H1 (cell line): ENCODE measurements around the gene RNF126. TPM values are rescaled to one million over a fixed set of nuclear protein-coding genes. Genes with fewer than 3 reads are reported as not detected.

ENCODE experiments used
- CTCF ChIA-PET: fragments of 300-600 bp; sonication (Branson Sonifier 250); formaldehyde crosslinking; loops from one replicate; lab custom pipeline; 2021; ENCODE audit not compliant: partially characterized antibody; lab: Charles Lee
- POLR2A ChIA-PET: fragments of 300-600 bp; sonication (Branson Sonifier 250); formaldehyde crosslinking; loops from one replicate; lab custom pipeline; 2021; ENCODE audit warnings: inconsistent platforms; ENCODE audit not compliant: partially characterized antibody; lab: Charles Lee
- DNase-seq, 2 experiments: peaks; one replicate each; pipeline versions ENCODE4 v3.0.0 to v3.0.0-alpha.2; 2010 to 2022; ENCODE audit warnings: low spot score in 2 of 2, low read depth in 1 of 2, mixed read lengths in 1 of 2
- FAIRE-seq: peaks from 2 replicates; lab custom pipeline; 2011; peaks lifted over from hg19 to GRCh38; lab: Jason Lieb, UNC
- H2AFZ ChIP-seq: 2 replicates; pipeline ENCODE4 v1.8.1; 2012; ENCODE audit warnings: low read length, inconsistent platforms
- H2AK5ac ChIP-seq: 2 replicates; pipeline ENCODE4 v1.6.1; 2013; ENCODE audit warnings: low read depth, low read length
- H2BK120ac ChIP-seq: replicated peaks from 2 replicates; pipeline ENCODE3; 2013; ENCODE audit warnings: low read depth, low read length, inconsistent platforms
- H2BK12ac ChIP-seq: 2 replicates; pipeline ENCODE4 v1.6.1; 2013; ENCODE audit warnings: low read depth, low read length
- H2BK15ac ChIP-seq: 2 replicates; pipeline ENCODE4 v1.6.1; 2013; ENCODE audit warnings: low read length
- H2BK20ac ChIP-seq: 2 replicates; pipeline ENCODE4 v1.6.1; 2013; ENCODE audit warnings: low read length
- H2BK5ac ChIP-seq: 2 replicates; pipeline ENCODE4 v1.6.1; 2013; ENCODE audit warnings: low read depth, low read length
- H3K14ac ChIP-seq: 2 replicates; pipeline ENCODE4 v1.6.1; 2013; ENCODE audit warnings: inconsistent platforms; ENCODE audit not compliant: insufficient read length
- H3K18ac ChIP-seq: 2 replicates; pipeline ENCODE4 v1.6.1; 2013; ENCODE audit warnings: low read length; ENCODE audit errors: extremely low read depth
- H3K23ac ChIP-seq: 2 replicates; pipeline ENCODE4 v1.6.1; 2013; ENCODE audit warnings: inconsistent platforms; ENCODE audit not compliant: insufficient read length
- H3K23me2 ChIP-seq: 2 replicates; pipeline ENCODE4 v1.6.1; 2013; ENCODE audit warnings: low read depth, low read length
- H3K27ac ChIP-seq: 2 replicates; pipeline ENCODE4 v1.6.1; 2011; ENCODE audit warnings: low read depth, low read length, inconsistent platforms
- H3K27me3 ChIP-seq, 4 experiments: replicated peaks in 1 of 4; 1 replicate in 1 of 4; 2 replicates in 3 of 4; pipeline versions ENCODE4 v1.6.1 to v1.8.1; 2011 to 2013; ENCODE audit warnings: low read length in 3 of 4, mild to moderate bottlenecking in 3 of 4, inconsistent platforms in 2 of 4, mixed read lengths in 2 of 4, moderate library complexity in 1 of 4; ENCODE audit not compliant: control insufficient read depth in 3 of 4, insufficient read depth in 3 of 4; ENCODE audit errors: extremely low read depth in 1 of 4
- H3K36me3 ChIP-seq, 4 experiments: 2 replicates each; pipeline versions ENCODE4 v1.6.1 to v1.8.1; 2011 to 2013; ENCODE audit warnings: mild to moderate bottlenecking in 4 of 4, low read length in 3 of 4, moderate library complexity in 2 of 4, control low read depth in 1 of 4, inconsistent platforms in 1 of 4; ENCODE audit not compliant: insufficient read depth in 4 of 4, control insufficient read depth in 2 of 4
- H3K4ac ChIP-seq: replicated peaks from 2 replicates; pipeline ENCODE3; 2013; ENCODE audit warnings: low read length, low read depth, mixed read lengths, inconsistent platforms; ENCODE audit not compliant: insufficient read length
- H3K4me1 ChIP-seq, 4 experiments: replicated peaks in 1 of 4; 1 replicate in 1 of 4; 2 replicates in 3 of 4; pipeline versions ENCODE4 v1.6.1 to v1.8.1; 2011 to 2013; ENCODE audit warnings: low read length in 3 of 4, inconsistent platforms in 2 of 4, mixed read lengths in 1 of 4; ENCODE audit not compliant: insufficient read depth in 4 of 4, control insufficient read depth in 3 of 4
- H3K4me2 ChIP-seq, 2 experiments: 2 replicates each; pipeline versions ENCODE4 v1.6.1 to v1.8.1; 2011 to 2013; ENCODE audit warnings: low read depth in 2 of 2, low read length in 2 of 2, control low read depth in 1 of 2, inconsistent platforms in 1 of 2, mild to moderate bottlenecking in 1 of 2; ENCODE audit not compliant: insufficient read depth in 1 of 2
- H3K4me3 ChIP-seq, 4 experiments: fragments of 200-600, 300-600 bp in 1 of 4; sonication (generic), shearing (Covaris generic), sonication (Bioruptor Twin) in 1 of 4; 2 replicates each; pipeline versions ENCODE4 v1.5.1 to v1.8.1; 2011 to 2016; ENCODE audit warnings: low read length in 4 of 4, low read depth in 3 of 4, control low read depth in 2 of 4, inconsistent platforms in 2 of 4, mild to moderate bottlenecking in 2 of 4, mixed read lengths in 1 of 4, moderate library complexity in 1 of 4; ENCODE audit not compliant: insufficient read depth in 2 of 4; ENCODE audit errors: extremely low read depth in 1 of 4
- H3K56ac ChIP-seq: replicated peaks from 2 replicates; pipeline ENCODE3; 2013; ENCODE audit warnings: low read depth, mild to moderate bottlenecking, mixed read lengths, low read length, inconsistent platforms; ENCODE audit not compliant: insufficient read length
- H3K79me1 ChIP-seq: 2 replicates; pipeline ENCODE4 v1.6.1; 2013; ENCODE audit warnings: low read depth, low read length, control low read depth
- H3K79me2 ChIP-seq, 2 experiments: 2 replicates each; pipeline versions ENCODE4 v1.6.1 to v1.8.1; 2012 to 2013; ENCODE audit warnings: low read length in 2 of 2, mild to moderate bottlenecking in 2 of 2, inconsistent platforms in 1 of 2; ENCODE audit not compliant: insufficient read depth in 2 of 2, control insufficient read depth in 1 of 2
- H3K9ac ChIP-seq, 4 experiments: replicated peaks in 1 of 4; 1 replicate in 1 of 4; 2 replicates in 3 of 4; pipeline versions ENCODE4 v1.6.1 to v1.8.1; 2011 to 2013; ENCODE audit warnings: low read depth in 3 of 4, low read length in 3 of 4, control low read depth in 2 of 4, mild to moderate bottlenecking in 2 of 4, moderate library complexity in 2 of 4, inconsistent platforms in 1 of 4; ENCODE audit errors: extremely low read depth in 1 of 4
- H3K9me3 ChIP-seq, 2 experiments: 2 replicates each; pipeline versions ENCODE4 v1.6.1 to v1.8.1; 2012 to 2013; ENCODE audit warnings: mild to moderate bottlenecking in 2 of 2, moderate library complexity in 2 of 2, control low read depth in 1 of 2, inconsistent platforms in 1 of 2, low read depth in 1 of 2, low read length in 1 of 2, mixed read lengths in 1 of 2; ENCODE audit not compliant: insufficient read depth in 2 of 2
- H4K20me1 ChIP-seq, 2 experiments: replicated peaks in 1 of 2; 2 replicates each; pipeline versions ENCODE3 to v1.8.1; 2011 to 2013; ENCODE audit warnings: inconsistent platforms in 2 of 2, low read length in 2 of 2, mild to moderate bottlenecking in 1 of 2; ENCODE audit not compliant: insufficient read depth in 2 of 2, control insufficient read depth in 1 of 2
- H4K5ac ChIP-seq: 2 replicates; pipeline ENCODE4 v1.6.1; 2013; ENCODE audit warnings: low read length, low read depth, mixed read lengths, inconsistent platforms; ENCODE audit not compliant: insufficient read length
- H4K8ac ChIP-seq: 2 replicates; pipeline ENCODE4 v1.8.0; 2013; ENCODE audit warnings: mild to moderate bottlenecking, moderate library complexity, low read length, inconsistent platforms; ENCODE audit not compliant: insufficient read depth; ENCODE audit errors: extremely low read depth
- H4K91ac ChIP-seq: replicated peaks from 2 replicates; pipeline ENCODE3; 2013; ENCODE audit warnings: low read length, mixed read lengths, inconsistent platforms; ENCODE audit not compliant: insufficient read length
- BCL11A ChIP-seq, 2 experiments: IDR thresholded peaks; one replicate each; pipeline ENCODE4 v1.6.1; 2011; ENCODE audit warnings: low read depth in 2 of 2, low read length in 2 of 2, mild to moderate bottlenecking in 2 of 2
- BRCA1 ChIP-seq: IDR thresholded peaks from 2 replicates; pipeline ENCODE4 v1.6.1; 2012; ENCODE audit warnings: low read depth, low read length, improper control_type of control experiment
- CBX8 ChIP-seq: fragments of 300-800, 300-1000 bp; sonication (generic); IDR thresholded peaks from 2 replicates; pipeline ENCODE4 v1.7.1; 2016; ENCODE audit warnings: low read depth, low read length, borderline replicate concordance
- CREB1 ChIP-seq: IDR thresholded peaks from 2 replicates; pipeline ENCODE4 v1.6.1; 2012; ENCODE audit warnings: inconsistent platforms
- JUN ChIP-seq: IDR thresholded peaks from 2 replicates; pipeline ENCODE4 v1.6.1; 2011; ENCODE audit warnings: low read depth, mild to moderate bottlenecking, improper control_type of control experiment, low read length
- JUND ChIP-seq: IDR thresholded peaks from 2 replicates; pipeline ENCODE4 v1.6.1; 2011; ENCODE audit warnings: mild to moderate bottlenecking, improper control_type of control experiment, low read length
- POLR2A ChIP-seq, 2 experiments: IDR thresholded peaks; 1 replicate in 1 of 2; 2 replicates in 1 of 2; pipeline ENCODE4 v1.6.1; 2011; ENCODE audit warnings: low read depth in 2 of 2, low read length in 2 of 2, mild to moderate bottlenecking in 2 of 2; ENCODE audit errors: control extremely low read depth in 1 of 2
- POU5F1 ChIP-seq: IDR thresholded peaks from 2 replicates; pipeline ENCODE4 v1.6.1; 2011; ENCODE audit warnings: low read depth, mild to moderate bottlenecking, low read length, moderate library complexity
- SP1 ChIP-seq: IDR thresholded peaks from 2 replicates; pipeline ENCODE4 v1.6.1; 2011; ENCODE audit warnings: low read depth, low read length
- WGBS, 2 experiments: shearing (Covaris generic) in 1 of 2; methylation state at CpG; one replicate each; pipeline versions ENCODE4 v1.1.6 to v1.1.7; 2013 to 2015; ENCODE audit warnings: low lambda C conversion rate in 2 of 2, mixed read lengths in 2 of 2, inconsistent platforms in 1 of 2, low coverage in 1 of 2, missing lambda C conversion rate in 1 of 2; ENCODE audit not compliant: insufficient replicate concordance in 2 of 2, insufficient coverage in 1 of 2, insufficient read length in 1 of 2; ENCODE audit errors: extremely low coverage in 1 of 2, missing lambda C conversion rate in 1 of 2; 5-methylcytosine and 5-hydroxymethylcytosine counted together
- polyA plus RNA-seq, 7 experiments: library from polyadenylated mRNA; depleted of rRNA in 3 of 7; stranded (reverse) in 5 of 7; unstranded in 2 of 7; fragments of >200 nt in 5 of 7; fragments of 200-250 nt in 2 of 7; gene quantifications; 1 replicate in 5 of 7; 2 replicates in 1 of 7; 4 replicates in 1 of 7; pipeline versions ENCODE4 v1.2.1 to v1.2.3, GENCODE V29; 2011 to 2013; ENCODE audit warnings: missing spikeins in 2 of 7, mixed read lengths in 2 of 7
- total RNA-seq: library from RNA; stranded (reverse); fragmentation: NEBNext Ultra II Directional; extraction: Animal tissue kit (Norgen Biotek cat#: 25700); gene quantifications from 2 replicates; pipeline ENCODE4 v1.2.1, GENCODE V29; 2021

The RNF126 gene
- total and polyA plus RNA-seq, 2 of the 8 experiments (the other 6 are each of a cell fraction or from before 2014, with no cell fraction given), result 21.8 to 68.0 TPM

DNA sequence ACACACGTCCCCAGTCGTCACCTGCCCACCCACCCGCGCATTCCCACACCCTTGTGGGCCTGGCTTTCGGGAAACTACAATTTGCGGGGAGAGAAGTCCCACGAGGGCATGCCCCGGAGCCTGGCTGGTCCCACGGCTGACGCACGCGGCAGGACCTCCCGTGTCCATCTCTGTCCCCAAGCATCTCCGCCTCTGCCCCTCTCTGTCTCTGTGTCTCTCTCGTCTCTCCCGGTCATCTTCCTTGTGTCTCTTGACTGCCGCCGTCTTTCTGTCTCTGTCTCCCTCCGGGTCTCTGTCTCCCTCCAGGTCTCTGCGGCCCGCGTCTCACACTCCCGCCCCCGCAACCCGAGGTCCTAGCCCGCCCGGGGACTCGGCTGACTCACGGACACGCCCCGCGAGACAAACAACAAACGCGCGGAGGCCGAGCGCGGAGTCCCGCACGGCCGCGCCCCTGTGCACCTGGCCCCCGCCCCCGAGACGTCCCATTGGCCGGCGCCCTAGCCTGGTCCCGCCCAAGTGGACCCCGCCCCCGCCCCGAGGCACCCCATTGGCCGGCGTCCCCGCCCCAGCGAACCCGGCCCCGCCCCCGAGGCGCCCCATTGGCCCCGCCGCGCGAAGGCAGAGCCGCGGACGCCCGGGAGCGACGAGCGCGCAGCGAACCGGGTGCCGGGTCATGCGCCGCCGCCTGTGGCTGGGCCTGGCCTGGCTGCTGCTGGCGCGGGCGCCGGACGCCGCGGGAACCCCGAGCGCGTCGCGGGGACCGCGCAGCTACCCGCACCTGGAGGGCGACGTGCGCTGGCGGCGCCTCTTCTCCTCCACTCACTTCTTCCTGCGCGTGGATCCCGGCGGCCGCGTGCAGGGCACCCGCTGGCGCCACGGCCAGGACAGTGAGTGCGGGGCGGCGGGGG lies 23.5 kb downstream of the RNF126 start, which contains the start of gene FGF22:
TSS of gene FGF22 (plus strand) at position 627 of the 908 bp plus-strand sequence. CDS start at position 674, 47 bp downstream.
- peak within 1 kb of the TSS; percentile 39 for H4K8ac ChIP-seq
- H3K9ac ChIP-seq, result no peak within 1 kb of the TSS
- peaks cover 5% of the 10 kb centered on the region; the same call in 1 of the 2 replicates for H3K23me2 ChIP-seq
- DNase-seq (peak in 1 of 2 experiments; percentile 95), FAIRE-seq (no peak)
- no peak within 1 kb of the TSS for H3K23ac ChIP-seq
- H3K4ac ChIP-seq, result no peak within 1 kb of the TSS
- H3K56ac ChIP-seq, result no peak within 1 kb of the TSS
- no peak within 1 kb of the TSS for H4K91ac ChIP-seq
- no peak within 1 kb of the TSS for H3K14ac ChIP-seq
- ChIA-PET CTCF (interaction anchor here (0.6 kb wide), 1 partner anchor 11 kb away, joined by 3 read pairs; no protein-coding TSS in a partner anchor), POLR2A (no interaction called here)
- no peak within 1 kb of the TSS for H2BK15ac ChIP-seq
- peak within 1 kb of the TSS; percentile 32 to 65 (median 38) for H3K4me3 ChIP-seq
- H2BK12ac ChIP-seq, result 0 out of 2 replicates have a peak within 1 kb of the TSS, but pooled peaks have one; percentile 27
- no peak within 1 kb of the TSS for H2BK20ac ChIP-seq
- peaks cover 0 to 23% (median 11%) of the 10 kb centered on the region in 4 experiments; a peak in 5 of 7 replicates for H3K27me3 ChIP-seq
- H3K4me2 ChIP-seq, result peak within 1 kb of the TSS; percentile 51 to 70
- H3K18ac ChIP-seq, result no peak within 1 kb of the TSS; the same call in none of the 2 replicates
- H4K5ac ChIP-seq, result no peak within 1 kb of the TSS
- no peak within 1 kb of the TSS for H2BK5ac ChIP-seq
- no peak within 1 kb of the TSS for H3K27ac ChIP-seq
- 28% methylated on average over 42 of the region's 109 CpGs; no CpG with 5 or more reads in 1 of the 2 experiments for WGBS, 2 experiments
- no peak within 1 kb of the TSS for H2AK5ac ChIP-seq
- no peaks in the 10 kb centered on the region for H3K79me2 ChIP-seq
- H3K36me3 ChIP-seq, result peaks cover 0 to 2% (median 0%) of the 10 kb centered on the region in 4 experiments; a peak in 1 of 8 replicates
- H2AFZ ChIP-seq, result 0 out of 2 replicates have a peak within 1 kb of the TSS, but pooled peaks have one; percentile 28
- H3K4me1 ChIP-seq, result peaks cover 0 to 4% (median under 1%) of the 10 kb centered on the region in 4 experiments; a peak in 2 of 7 replicates
- H4K20me1 ChIP-seq, result peaks cover 5% of the 10 kb centered on the region in 2 experiments
- H2BK120ac ChIP-seq, result no peak within 1 kb of the TSS
- no peaks in the 10 kb centered on the region for H3K9me3 ChIP-seq
- H3K79me1 ChIP-seq, result no peaks in the 10 kb centered on the region; the same call in 1 of the 2 replicates
- TF ChIP-seq POLR2A (IDR thresholded peaks at IDR 0.05; ENCODE audit: control extremely low read depth in 1 of 2, low read depth in 2 of 2, low read length in 2 of 2) (no peak), BRCA1 (no peak), CBX8 (no peak), SP1 (no peak), CREB1 (no peak), JUN (no peak), BCL11A (IDR thresholded peaks at IDR 0.05; ENCODE audit: low read depth in 2 of 2, low read length in 2 of 2) (no peak), JUND (no peak), POU5F1 (no peak)
